Measurements from ENCODE around the gene KRTAP10-1. TPM values are rescaled to one million over a fixed set of nuclear protein-coding genes. Genes with fewer than 3 reads are reported as not detected.

KRTAP10-1 gene
- polyA plus RNA-seq, 1 donor (not counting 4 experiments of a cell fraction or from before 2014, with no cell fraction given), result not detected

DNA sequence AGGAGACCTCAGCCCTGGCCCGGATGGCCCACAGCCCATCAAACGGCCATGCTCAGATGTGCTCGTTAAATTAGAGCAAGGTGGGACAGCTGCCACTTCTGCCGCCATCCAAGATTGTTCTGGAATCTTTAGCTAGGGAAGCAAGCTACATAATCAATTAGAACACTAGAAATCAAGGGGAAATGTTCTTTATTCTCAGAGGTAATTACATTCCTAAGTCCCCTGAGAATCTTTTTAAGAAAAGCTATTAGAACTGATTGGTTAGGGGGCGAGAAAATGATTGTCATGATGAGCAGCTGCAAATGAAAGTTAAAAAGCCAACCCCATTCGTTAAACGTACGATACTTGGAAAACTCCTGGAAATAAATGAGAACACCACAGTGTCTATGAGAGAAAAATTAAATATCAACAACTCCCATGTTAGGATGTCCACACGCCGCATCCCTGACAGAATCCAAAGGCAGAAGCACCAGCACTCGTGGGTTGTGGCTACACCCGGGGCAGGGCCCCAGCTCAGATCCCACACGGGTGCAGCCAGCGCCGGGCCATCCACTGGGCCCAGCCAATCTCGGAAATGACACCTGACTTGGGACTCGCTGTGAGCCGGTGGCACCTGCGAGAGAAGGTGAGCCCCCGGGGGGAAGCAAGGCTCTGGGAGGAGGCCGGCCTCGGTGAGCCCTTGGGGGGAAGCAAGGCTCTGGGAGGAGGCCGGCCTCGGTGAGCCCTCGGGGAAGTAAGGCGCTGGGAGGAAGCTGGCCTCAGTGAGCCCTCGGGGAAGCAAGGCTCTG, 37.6 kb downstream of the KRTAP10-1 start:
- dilution Hi-C loops (cut with MboI; ENCODE audit: extremely low pct_ligation_motif_present, low sequenced_read_pairs), result no loop called here
- Histone ChIP-seq H3K4me3 (ENCODE audit: control insufficient read depth in 2 of 3, extremely low read depth in 1 of 3, insufficient read depth in 2 of 3, low read depth in 1 of 3, low read length in 3 of 3) (no peak overlapping the region), H3K27me3 (ENCODE audit: control insufficient read depth, extremely low read depth, insufficient read depth, low read length) (peaks cover 8% of the 10 kb centered on the region), H3K36me3 (ENCODE audit: control insufficient read depth in 2 of 2, extremely low read depth in 1 of 2, insufficient read depth in 2 of 2, low read length in 2 of 2) (no peaks in the 10 kb centered on the region), H3K4me1 (ENCODE audit: control insufficient read depth, extremely low read depth, insufficient read depth, low read length) (no peaks in the 10 kb centered on the region), H3K9me3 (ENCODE audit: control insufficient read depth, low read depth, low read length) (no peaks in the 10 kb centered on the region), H3K27ac (ENCODE audit: control insufficient read depth, insufficient read depth, low read length) (no peak overlapping the region), H3K79me2 (ENCODE audit: control insufficient read depth, insufficient read depth, low read length) (no peaks in the 10 kb centered on the region), H3K4me2 (ENCODE audit: control insufficient read depth, extremely low read depth, insufficient read depth, low read depth, low read length) (no peak overlapping the region), H3K9ac (ENCODE audit: control insufficient read depth, extremely low read depth, insufficient read depth, low read length) (no peak overlapping the region), H3K9me1 (ENCODE audit: control insufficient read depth, extremely low read depth, insufficient read depth, low read length) (no peaks in the 10 kb centered on the region), H4K20me1 (ENCODE audit: control insufficient read depth, extremely low read depth, insufficient read depth, low read length) (no peaks in the 10 kb centered on the region), H2AFZ (ENCODE audit: control insufficient read depth, low read length) (no peak overlapping the region)
- no peak for TF ChIP-seq EZH2 (IDR thresholded peaks at IDR 0.05; ENCODE audit: low read length)
- TF ChIP-seq, protein P1, sequence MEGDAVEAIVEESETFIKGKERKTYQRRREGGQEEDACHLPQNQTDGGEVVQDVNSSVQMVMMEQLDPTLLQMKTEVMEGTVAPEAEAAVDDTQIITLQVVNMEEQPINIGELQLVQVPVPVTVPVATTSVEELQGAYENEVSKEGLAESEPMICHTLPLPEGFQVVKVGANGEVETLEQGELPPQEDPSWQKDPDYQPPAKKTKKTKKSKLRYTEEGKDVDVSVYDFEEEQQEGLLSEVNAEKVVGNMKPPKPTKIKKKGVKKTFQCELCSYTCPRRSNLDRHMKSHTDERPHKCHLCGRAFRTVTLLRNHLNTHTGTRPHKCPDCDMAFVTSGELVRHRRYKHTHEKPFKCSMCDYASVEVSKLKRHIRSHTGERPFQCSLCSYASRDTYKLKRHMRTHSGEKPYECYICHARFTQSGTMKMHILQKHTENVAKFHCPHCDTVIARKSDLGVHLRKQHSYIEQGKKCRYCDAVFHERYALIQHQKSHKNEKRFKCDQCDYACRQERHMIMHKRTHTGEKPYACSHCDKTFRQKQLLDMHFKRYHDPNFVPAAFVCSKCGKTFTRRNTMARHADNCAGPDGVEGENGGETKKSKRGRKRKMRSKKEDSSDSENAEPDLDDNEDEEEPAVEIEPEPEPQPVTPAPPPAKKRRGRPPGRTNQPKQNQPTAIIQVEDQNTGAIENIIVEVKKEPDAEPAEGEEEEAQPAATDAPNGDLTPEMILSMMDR (optimal IDR thresholded peaks at IDR 0.05 in 1 of 3, IDR thresholded peaks at IDR 0.05 in 1 of 3, conservative IDR thresholded peaks at IDR 0.05 in 1 of 3; ENCODE audit: extremely low read depth in 1 of 3, insufficient read depth in 2 of 3, low read length in 3 of 3), result no peak
- FAIRE-seq (no peak), DNase-seq (ENCODE audit: low read depth, low spot score) (no peak)

DNA sequence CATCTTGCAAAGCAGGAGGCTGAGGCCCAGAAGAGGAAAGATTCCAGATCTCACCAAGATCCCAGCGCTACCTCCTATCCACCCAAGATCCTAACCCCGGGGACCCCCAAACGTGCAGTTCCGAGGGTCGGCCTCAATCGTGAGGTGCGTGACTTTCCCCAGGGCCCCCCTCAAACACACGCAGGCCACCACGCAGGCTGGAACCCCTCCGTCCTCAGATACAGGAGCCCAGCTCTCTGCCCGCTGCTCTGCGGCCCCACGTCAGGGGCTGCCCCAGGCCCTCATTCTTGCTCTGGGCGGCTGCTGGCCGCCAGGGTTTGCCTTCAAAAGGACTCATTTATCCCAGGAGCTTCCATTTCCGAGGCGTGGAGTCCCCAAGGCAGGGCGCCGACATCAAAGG, 39.9 kb downstream of the KRTAP10-1 start:
- FAIRE-seq, result no peak
- Histone ChIP-seq H3K79me2 (ENCODE audit: control insufficient read depth, insufficient read depth, low read length) (no peaks in the 10 kb centered on the region), H3K4me1 (ENCODE audit: control insufficient read depth, extremely low read depth, insufficient read depth, low read length) (no peaks in the 10 kb centered on the region), H3K9ac (ENCODE audit: control insufficient read depth, extremely low read depth, insufficient read depth, low read length) (no peak overlapping the region), H3K9me3 (ENCODE audit: control insufficient read depth, low read depth, low read length) (peaks cover 1% of the 10 kb centered on the region), H2AFZ (ENCODE audit: control insufficient read depth, low read length) (no peak overlapping the region), H3K36me3 (ENCODE audit: control insufficient read depth in 2 of 2, extremely low read depth in 1 of 2, insufficient read depth in 2 of 2, low read length in 2 of 2) (no peaks in the 10 kb centered on the region), H3K4me2 (ENCODE audit: control insufficient read depth, extremely low read depth, insufficient read depth, low read depth, low read length) (no peak overlapping the region), H3K27me3 (ENCODE audit: control insufficient read depth, extremely low read depth, insufficient read depth, low read length) (peaks cover 8% of the 10 kb centered on the region), H3K4me3 (ENCODE audit: control insufficient read depth in 2 of 3, extremely low read depth in 1 of 3, insufficient read depth in 2 of 3, low read depth in 1 of 3, low read length in 3 of 3) (no peak overlapping the region), H3K27ac (ENCODE audit: control insufficient read depth, insufficient read depth, low read length) (no peak overlapping the region), H3K9me1 (ENCODE audit: control insufficient read depth, extremely low read depth, insufficient read depth, low read length) (no peaks in the 10 kb centered on the region), H4K20me1 (ENCODE audit: control insufficient read depth, extremely low read depth, insufficient read depth, low read length) (no peaks in the 10 kb centered on the region)
- dilution Hi-C loops (cut with MboI; ENCODE audit: extremely low pct_ligation_motif_present, low sequenced_read_pairs), result no loop called here
- TF ChIP-seq EZH2 (IDR thresholded peaks at IDR 0.05; ENCODE audit: low read length), result no peak
- TF ChIP-seq, protein P1 (optimal IDR thresholded peaks at IDR 0.05 in 1 of 3, IDR thresholded peaks at IDR 0.05 in 1 of 3, conservative IDR thresholded peaks at IDR 0.05 in 1 of 3; ENCODE audit: extremely low read depth in 1 of 3, insufficient read depth in 2 of 3, low read length in 3 of 3), result no peak
- DNase-seq (ENCODE audit: low read depth, low spot score), result no peak
